ENCODE results near the gene TAS2R31.
A peak's percentile ranks its signal among the peaks of the same experiment; 100 is the strongest.

The TAS2R31 gene

GRCh38 chr12:10998204-10998603 lies 33.0 kb downstream of the TAS2R31 start, which contains the start of gene TAS2R20:
Gene TAS2R20, minus strand, starts transcription at chr12:10998304. Its CDS starts 429 bp downstream, at chr12:10997875.
- DNase-seq (ENCODE audit: low spot score), result no peak

GRCh38 chr12:10994307-10994706 lies 36.9 kb downstream of the TAS2R31 start:
- DNase-seq (ENCODE audit: low spot score), result no peak

GRCh38 chr12:10989107-10989506 lies 42.1 kb downstream of the TAS2R31 start:
- DNase-seq (ENCODE audit: low spot score), result no peak

- DNase-seq (ENCODE audit: low spot score), result no peak
Measured at GRCh38 chr12:10986812-10987211, 44.4 kb downstream of the TAS2R31 start, which contains the start of gene TAS2R50. Gene TAS2R50, minus strand, starts transcription at chr12:10986912. Its CDS starts 52 bp downstream, at chr12:10986860.

GRCh38 chr12:10982244-10982643 lies 49.0 kb downstream of the TAS2R31 start:
- peak; percentile 37 for DNase-seq (ENCODE audit: low spot score)
